ENCODE data around the gene C1QTNF12.

DNA sequence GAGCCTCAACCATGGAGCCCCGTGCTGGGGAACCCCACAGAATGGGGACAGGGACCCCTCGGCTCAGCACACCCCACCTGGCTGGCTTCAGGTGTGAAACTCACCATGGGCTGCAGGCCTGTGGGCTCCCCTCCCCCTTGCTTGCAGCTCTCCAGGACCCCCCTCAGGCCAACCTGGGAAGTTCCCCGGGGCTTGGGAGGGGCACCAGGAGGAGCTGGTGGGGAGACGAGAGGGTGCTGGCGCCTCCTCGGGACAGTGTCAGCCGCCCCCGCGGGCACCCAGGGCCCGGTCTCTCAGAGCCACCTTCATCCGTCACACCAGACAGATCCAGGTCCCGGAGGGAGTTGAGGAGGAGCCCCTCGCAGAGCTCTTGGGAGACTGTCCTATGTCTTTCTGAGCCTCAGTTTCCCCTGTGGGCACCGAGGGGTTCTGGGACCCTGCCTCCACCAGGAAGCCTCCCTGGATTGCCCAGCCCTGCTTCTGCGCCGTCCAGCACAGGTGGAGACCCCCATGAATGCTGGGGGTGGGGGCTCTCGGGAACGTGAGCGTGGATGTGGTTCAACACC, 39.5 kb downstream of the C1QTNF12 start:
- TF ChIP-seq, protein P1, sequence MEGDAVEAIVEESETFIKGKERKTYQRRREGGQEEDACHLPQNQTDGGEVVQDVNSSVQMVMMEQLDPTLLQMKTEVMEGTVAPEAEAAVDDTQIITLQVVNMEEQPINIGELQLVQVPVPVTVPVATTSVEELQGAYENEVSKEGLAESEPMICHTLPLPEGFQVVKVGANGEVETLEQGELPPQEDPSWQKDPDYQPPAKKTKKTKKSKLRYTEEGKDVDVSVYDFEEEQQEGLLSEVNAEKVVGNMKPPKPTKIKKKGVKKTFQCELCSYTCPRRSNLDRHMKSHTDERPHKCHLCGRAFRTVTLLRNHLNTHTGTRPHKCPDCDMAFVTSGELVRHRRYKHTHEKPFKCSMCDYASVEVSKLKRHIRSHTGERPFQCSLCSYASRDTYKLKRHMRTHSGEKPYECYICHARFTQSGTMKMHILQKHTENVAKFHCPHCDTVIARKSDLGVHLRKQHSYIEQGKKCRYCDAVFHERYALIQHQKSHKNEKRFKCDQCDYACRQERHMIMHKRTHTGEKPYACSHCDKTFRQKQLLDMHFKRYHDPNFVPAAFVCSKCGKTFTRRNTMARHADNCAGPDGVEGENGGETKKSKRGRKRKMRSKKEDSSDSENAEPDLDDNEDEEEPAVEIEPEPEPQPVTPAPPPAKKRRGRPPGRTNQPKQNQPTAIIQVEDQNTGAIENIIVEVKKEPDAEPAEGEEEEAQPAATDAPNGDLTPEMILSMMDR (IDR thresholded peaks at IDR 0.05), result no peak
- no peak for TF ChIP-seq POLR2A (IDR thresholded peaks at IDR 0.05)

Data from suprapubic skin (tissue), 3 donors.